Stimulated activated CD4-positive, alpha-beta T cell treated with anti-CD3 and anti-CD28 coated beads, Interleukin-12 subunit alpha, Interleukin-12 subunit beta, amount 100 ng/mL, for 4 hours (primary cell): ENCODE results near the gene WDR59.
A peak's percentile ranks its signal among the peaks of the same experiment; 100 is the strongest.
"Not testable (repeated sequence)": the region's sequence is repeated elsewhere in the genome, so short reads cannot be mapped to it uniquely, and the experiment has no call there.

Source experiments
- DNase-seq: peaks from one replicate; pipeline ENCODE4 v3.0.0-alpha.2; 2020

The WDR59 gene

GRCh38 chr16:75012380-75013081, 27.6 kb upstream of the WDR59 start:
- no peak for DNase-seq

DNA sequence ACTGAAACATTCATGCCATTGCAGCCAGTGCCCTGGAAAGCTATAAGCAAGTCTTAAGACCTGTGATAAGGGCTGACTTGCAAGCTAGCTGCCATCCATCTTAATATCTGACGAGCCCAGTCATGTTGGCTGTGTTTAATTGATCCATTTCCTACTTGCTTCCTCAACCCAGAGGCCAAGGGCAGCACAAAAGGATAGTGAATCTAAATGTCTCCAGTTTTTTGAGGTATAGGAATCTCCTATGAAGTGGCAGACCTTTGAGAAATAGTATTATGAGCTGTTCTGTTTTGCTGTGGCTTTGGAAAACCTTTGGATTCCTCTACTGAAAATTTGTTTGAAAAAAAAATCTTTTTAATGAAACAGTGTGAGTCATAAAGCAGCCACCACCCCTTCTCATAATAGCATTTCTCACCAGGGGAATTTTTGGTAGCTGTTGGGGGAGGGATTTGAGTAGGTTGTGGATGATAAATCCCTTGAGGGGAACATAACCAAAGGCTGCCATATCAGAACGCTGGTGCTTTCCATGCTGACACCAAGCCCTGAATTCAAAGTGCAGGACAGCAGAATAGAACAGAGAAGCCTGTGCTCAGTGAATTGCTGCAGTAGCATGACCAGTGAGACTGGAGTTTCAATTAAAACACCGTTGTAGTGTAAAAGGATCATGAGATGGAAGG, 26.8 kb upstream of the WDR59 start:
- peak; percentile 32 for DNase-seq

- DNase-seq: no peak
Observed at GRCh38 chr16:75010427-75010826, 25.5 kb upstream of the WDR59 start.

DNA sequence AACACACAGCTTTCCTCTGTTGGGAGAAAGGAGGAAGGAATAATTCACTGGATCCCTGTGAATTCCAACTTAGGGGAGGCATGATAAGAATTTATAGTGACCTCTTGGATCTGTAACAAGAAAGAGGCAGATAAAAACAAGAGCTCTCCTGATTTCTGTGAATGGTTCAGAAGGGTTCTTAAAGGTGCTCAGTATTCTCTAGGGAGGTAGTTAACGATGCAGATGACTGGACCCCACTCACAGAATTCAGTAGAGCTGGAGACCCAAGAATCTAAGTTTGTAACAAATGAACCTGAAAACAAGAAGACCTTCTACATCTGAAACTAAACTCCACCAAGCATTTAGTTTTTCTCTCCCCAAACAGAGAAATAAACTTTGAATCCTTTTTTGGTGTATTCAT, 22.5 kb upstream of the WDR59 start:
- DNase-seq: no peak

- no peak for DNase-seq
Observed at GRCh38 chr16:75005697-75006096, 20.8 kb upstream of the WDR59 start.

GRCh38 chr16:75004460-75004859, 19.5 kb upstream of the WDR59 start:
- DNase-seq: no peak

DNA sequence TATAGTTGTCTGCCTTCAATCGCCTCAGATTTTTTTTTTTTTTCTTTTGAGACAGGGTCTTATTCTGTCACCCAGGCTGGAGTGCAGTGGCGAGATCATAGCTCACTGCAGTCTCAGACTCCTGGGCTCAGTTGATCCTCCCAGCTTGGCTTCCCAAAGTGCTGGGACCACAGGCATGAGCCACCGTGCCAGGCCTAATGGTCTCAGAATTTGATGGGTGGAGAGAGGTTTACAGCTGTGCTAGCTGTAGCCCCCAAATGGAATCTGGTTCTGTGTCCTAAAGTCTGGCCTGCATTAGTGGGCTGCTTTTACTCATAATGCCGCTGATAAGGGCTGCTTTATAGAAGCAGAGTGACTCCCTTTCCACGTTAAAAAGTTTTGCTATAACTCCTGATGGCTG, 19.0 kb upstream of the WDR59 start:
- DNase-seq: no peak

- no peak for DNase-seq
Observed at GRCh38 chr16:75002474-75002873, 17.6 kb upstream of the WDR59 start.

DNA sequence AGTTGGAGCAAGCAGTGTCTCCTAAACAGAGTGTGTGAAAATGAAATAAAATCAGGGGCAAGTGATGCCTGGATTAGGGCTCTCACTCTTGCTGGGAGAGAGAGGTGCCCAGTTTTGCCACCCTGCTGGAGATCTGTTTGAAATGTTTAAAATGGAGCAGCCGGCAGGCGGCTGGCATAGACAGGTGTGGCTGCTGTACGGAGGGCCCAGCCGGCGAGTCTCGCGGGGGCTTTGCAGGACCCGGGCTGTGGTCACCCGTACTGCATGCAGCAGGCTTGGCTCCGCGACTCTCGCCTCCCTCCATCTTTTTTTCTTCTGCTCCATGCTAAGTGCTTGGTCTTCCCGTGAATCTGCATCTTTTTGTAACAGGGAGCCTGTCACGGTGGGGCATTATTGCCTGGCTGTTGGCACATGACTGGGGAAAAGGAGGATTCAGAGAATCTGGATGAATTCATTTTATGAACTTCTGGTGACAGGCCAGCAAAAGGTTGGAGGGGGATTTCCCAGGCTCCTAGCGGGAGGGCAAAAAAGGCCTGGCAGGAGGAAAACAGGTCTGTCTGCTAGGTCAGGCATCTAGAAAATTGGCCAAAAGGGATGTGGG, 15.7 kb upstream of the WDR59 start:
- no peak for DNase-seq

DNA sequence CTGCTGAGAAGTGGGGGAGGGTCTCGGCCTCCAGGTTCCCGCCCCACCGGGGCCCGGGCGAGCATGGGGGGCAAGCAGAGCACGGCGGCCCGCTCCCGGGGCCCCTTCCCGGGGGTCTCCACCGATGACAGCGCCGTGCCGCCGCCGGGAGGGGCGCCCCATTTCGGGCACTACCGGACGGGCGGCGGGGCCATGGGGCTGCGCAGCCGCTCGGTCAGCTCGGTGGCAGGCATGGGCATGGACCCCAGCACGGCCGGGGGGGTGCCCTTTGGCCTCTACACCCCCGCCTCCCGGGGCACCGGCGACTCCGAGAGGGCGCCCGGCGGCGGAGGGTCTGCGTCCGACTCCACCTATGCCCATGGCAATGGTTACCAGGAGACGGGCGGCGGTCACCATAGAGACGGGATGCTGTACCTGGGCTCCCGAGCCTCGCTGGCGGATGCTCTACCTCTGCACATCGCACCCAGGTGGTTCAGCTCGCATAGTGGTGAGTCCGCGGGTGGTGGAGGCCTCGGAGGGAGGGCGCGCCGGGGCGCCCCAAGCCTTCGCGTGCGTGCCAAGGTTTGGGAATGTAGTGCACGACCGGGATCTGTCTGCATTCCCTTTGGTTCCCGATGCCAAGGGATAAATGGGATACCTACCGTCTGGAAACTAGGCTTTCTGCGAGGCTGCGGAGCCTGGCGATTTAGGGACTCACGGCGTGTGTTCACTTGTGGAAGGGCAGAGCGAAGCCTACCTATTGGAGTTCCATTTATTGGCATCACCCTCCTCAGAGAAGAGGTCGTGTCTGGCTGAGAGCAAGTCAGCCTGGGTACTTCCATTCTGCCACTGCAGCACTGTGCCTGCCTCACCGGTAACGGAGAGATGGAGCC, 14.9 kb upstream of the WDR59 start:
- peak; percentile 51 for DNase-seq

- DNase-seq: peak; percentile 38
Observed at GRCh38 chr16:74999219-74999608, 14.3 kb upstream of the WDR59 start.

- DNase-seq: peak; percentile 82
Observed at GRCh38 chr16:74998481-74999218, 13.7 kb upstream of the WDR59 start, which contains the start of gene ZNRF1. Gene ZNRF1, plus strand, starts transcription at chr16:74999024. Its CDS starts 648 bp downstream, at chr16:74999672.

DNA sequence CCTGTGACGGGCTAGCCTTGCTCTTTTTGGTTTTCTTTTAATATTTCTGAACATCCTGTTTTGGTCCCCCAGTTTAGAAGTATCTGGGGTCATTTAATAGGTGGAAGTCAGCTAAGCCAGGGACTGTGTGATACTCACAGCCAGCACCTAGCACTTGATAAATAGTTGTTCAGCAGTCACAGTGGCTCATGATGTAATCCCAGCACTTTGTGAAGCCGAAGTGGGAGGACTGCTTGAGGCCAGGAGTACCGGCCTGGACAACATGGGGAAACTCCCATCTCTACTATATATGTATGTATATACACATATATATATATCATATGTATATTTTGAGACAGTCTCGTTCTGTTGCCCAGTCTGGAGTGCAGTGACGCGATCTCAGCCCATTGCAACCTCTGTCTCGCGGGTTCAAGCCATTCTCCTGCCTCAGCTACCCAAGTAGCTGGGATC, 12.1 kb upstream of the WDR59 start:
- no peak for DNase-seq

- no peak for DNase-seq
Observed at GRCh38 chr16:74995986-74996385, 11.1 kb upstream of the WDR59 start.

- DNase-seq: no peak
Observed at GRCh38 chr16:74991593-74992403, 6.9 kb upstream of the WDR59 start.

DNA sequence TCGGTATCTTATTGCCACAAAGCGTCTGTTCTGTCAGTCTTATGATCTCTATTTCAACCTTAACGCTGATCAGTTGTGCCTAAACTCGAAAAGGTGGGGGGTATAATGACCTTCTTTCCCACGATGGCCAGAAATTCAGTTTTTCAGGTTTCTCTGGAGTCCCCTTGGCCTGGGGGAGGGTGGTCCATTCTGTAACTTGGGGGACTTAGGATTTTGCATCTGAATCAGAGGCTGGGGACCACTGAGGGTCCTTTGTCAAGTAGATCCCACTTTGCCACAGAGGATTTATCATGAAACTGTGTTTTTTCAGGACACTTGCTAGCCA, 6.3 kb upstream of the WDR59 start:
- DNase-seq: no peak

- DNase-seq: no peak
Observed at GRCh38 chr16:74990832-74991231, 5.9 kb upstream of the WDR59 start.

DNA sequence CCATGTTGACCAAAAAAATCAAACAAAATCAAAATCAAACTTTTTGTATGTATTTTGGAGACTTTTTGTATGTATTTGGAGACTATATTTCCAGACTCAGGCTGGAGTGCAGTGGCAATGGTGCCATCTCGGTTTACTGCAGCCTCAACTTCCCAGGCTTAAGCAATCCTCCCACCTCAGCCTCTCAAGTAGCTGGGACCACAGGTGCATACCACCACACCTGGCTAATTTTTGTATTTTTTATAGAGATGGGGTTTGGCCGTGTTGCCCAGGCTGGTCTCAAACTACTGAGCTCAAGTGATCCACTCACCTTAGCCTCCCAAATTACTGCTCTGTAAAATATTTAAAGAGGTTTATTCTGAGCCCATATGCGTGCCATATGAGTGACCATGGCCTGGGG, 4.9 kb upstream of the WDR59 start:
- not testable (repeated sequence) for DNase-seq

- DNase-seq: no peak
Observed at GRCh38 chr16:74987027-74987681, 2.2 kb upstream of the WDR59 start.

- DNase-seq: no peak
Observed at GRCh38 chr16:74984194-74984528, 762 bp downstream of the WDR59 start.

- DNase-seq: no peak
Observed at GRCh38 chr16:74982256-74982655, 2.7 kb downstream of the WDR59 start.
